ENCODE data around the gene DPH7. TPM values are rescaled to one million over a fixed set of nuclear protein-coding genes. Genes with fewer than 3 reads are reported as not detected.

DPH7 gene
- total RNA-seq, 4 donors from 2014 or later = 40.8 to 61.5 (median 42.4) TPM

GRCh38 chr9:137524981-137525317, 53.8 kb downstream of the DPH7 start:
- Histone ChIP-seq H3K27ac (no peak overlapping the region), H3K4me1 (peaks cover 0 to 3% (median 0%) of the 10 kb centered on the region in 4 donors), H3K9me3 (no peaks in the 10 kb centered on the region), H3K36me3 (peaks cover 0 to 20% (median 3%) of the 10 kb centered on the region in 3 donors), H3K27me3 (no peaks in the 10 kb centered on the region), H3K4me3 (no peak overlapping the region)
- TF ChIP-seq POLR2A (IDR thresholded peaks at IDR 0.05) = no peak
- DNase-seq (ENCODE audit: low spot score in 2 of 2) = no peak
- 91 to 93% methylated on average over 4 to 5 of the region's 5 CpGs for WGBS, 2 donors

DNA sequence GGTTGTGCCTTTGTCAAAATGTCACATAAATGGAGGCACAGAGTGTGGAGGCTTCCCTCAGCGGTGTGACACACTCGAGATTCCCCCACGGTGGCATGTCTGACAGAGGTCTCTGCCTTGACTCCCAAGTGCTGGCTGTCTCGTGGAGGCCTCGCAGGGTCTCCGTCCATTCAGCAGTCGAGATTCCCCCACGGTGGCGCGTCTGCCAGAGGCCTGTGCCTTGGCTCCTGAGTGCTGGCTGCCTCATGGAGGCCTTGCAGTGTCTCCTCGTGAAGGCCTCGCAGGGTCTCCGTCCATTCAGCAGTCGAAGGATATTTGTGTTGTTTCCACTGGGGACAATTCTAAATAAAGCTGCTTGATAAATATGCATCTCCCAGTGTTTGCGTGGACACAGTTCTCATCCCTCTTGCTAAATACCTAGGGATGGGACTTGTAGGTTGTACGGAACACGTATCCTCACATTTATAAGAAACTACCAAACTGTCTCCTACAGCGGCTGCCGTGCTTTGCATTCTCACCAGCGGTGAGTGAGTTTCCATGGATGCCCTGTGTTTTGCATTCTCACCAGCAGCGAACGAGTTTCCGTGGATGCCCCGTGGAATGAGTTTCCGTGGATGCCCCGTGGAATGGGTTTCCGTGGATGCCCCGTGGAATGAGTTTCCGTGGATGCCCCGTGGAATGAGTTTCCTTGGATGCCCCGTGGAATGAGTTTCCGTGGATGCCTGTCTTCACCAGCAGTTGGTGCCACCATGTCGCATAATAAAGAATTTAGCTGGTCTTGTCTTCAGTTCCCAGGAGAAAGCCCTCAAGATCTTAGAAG, 54.4 kb downstream of the DPH7 start:
- H3K27me3 ChIP-seq = no peaks in the 10 kb centered on the region
- H3K4me1 ChIP-seq = peaks cover 0 to 3% (median 0%) of the 10 kb centered on the region in 4 donors
- H3K9me3 ChIP-seq = no peaks in the 10 kb centered on the region
- 97 to 98% methylated on average over 32 to 33 of the region's 33 CpGs for WGBS, 2 donors
- TF ChIP-seq CTCF (IDR thresholded peaks at IDR 0.05) (no peak), POLR2A (IDR thresholded peaks at IDR 0.05) (no peak), EP300 (IDR thresholded peaks at IDR 0.05) (no peak)
- no peak overlapping the region for H3K4me3 ChIP-seq
- peaks cover 0 to 25% (median 3%) of the 10 kb centered on the region in 3 donors for H3K36me3 ChIP-seq
- DNase-seq (ENCODE audit: low spot score in 2 of 2) = no peak
- no peak overlapping the region for H3K27ac ChIP-seq

DNA sequence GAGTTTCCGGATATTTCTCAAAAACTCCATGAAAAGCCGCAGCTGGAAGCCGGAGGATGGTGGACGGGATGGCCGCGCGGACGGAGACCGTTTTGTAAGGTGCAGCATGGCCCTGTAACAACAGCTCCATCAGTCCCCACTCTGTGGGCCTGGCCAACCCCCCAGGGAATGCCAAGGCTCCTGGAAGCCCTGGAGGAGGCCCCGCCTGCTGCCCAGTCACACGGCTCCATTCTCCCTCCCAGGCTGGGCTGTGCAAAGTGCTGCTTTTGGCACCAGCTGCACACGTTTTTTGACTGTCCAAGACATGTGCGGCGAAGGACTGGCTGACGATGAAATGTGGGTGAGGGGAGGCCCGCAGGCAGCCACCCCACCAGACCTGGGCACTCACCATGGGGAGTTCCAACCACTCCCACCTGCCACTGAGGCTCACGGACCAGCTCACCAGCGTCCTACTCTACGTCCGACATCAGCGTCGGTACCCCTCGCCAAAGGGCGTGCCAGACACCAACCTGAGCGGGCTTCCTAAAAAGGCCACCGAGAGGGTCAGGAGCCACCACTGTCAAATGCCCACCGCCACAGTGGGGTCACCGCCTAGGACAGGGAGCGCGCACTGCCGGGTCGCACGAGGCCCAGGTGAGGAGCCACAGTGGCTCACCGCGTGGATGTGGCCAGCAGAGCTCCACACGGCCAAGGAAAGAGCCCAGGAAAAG, 55.8 kb downstream of the DPH7 start:
- TF ChIP-seq POLR2A (IDR thresholded peaks at IDR 0.05) (no peak), CTCF (IDR thresholded peaks at IDR 0.05) (no peak), EP300 (IDR thresholded peaks at IDR 0.05) (no peak)
- no peak for DNase-seq (ENCODE audit: low spot score in 2 of 2)
- peaks cover 0 to 29% (median 3%) of the 10 kb centered on the region in 3 donors for H3K36me3 ChIP-seq
- WGBS, 2 donors = 91 to 92% methylated on average over 30 to 35 of the region's 36 CpGs
- no peaks in the 10 kb centered on the region for H3K9me3 ChIP-seq
- no peaks in the 10 kb centered on the region for H3K27me3 ChIP-seq
- peaks cover 0 to 3% (median 0%) of the 10 kb centered on the region in 4 donors for H3K4me1 ChIP-seq
- no peak overlapping the region for H3K27ac ChIP-seq
- H3K4me3 ChIP-seq = no peak overlapping the region

- Histone ChIP-seq H3K36me3 (peaks cover 0 to 29% (median 3%) of the 10 kb centered on the region in 3 donors), H3K4me1 (peaks cover 0 to 3% (median 0%) of the 10 kb centered on the region in 4 donors), H3K4me3 (no peak overlapping the region), H3K27me3 (no peaks in the 10 kb centered on the region), H3K9me3 (no peaks in the 10 kb centered on the region), H3K27ac (no peak overlapping the region)
- DNase-seq (ENCODE audit: low spot score in 2 of 2) = no peak
- 93 to 94% methylated on average over 15 to 18 of the region's 18 CpGs for WGBS, 2 donors
- TF ChIP-seq CTCF (IDR thresholded peaks at IDR 0.05) (no peak), EP300 (IDR thresholded peaks at IDR 0.05) (no peak), POLR2A (IDR thresholded peaks at IDR 0.05) (no peak)
Measured at GRCh38 chr9:137521405-137521985, 57.2 kb downstream of the DPH7 start.

DNA sequence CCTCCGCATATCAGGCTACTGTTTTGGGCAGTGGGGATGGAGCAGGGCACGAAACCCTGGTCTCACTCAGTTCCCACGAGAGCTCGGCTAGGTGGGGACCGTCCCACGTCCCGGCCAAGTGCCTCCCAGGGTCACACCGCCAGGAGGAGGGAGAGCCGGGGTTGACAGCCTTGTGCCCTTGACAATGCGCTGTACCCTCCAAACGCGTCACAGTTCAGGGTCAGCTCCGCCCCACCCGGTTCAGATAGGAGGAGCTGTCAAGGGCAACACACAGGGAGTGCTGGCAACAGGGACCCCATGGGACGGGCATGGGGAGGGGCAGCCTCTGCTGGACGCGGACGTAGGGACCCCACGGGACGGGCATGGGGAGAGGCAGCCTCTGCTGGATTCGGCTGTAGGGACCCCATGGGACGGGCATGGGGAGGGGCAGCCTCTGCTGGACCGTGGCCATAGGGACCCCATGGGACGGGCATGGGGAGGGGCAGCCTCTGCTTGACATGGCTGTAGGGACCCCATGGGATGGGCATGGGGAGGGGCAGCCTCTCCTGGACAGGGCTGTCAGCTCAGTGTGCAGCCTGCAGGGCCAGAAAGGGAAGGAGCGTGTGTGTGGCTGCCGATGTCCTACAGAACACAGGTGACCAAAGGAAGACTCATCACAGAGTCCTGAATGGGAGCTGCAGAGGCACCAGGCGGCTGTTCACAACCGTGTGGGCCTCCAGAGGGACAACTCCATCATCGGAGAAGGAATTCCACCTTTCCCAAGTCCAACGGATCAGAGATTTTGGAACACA, 57.9 kb downstream of the DPH7 start:
- H3K36me3 ChIP-seq = peaks cover 0 to 29% (median 3%) of the 10 kb centered on the region in 3 donors
- DNase-seq (ENCODE audit: low spot score in 2 of 2) = no peak
- peaks cover 0 to 3% (median 0%) of the 10 kb centered on the region in 4 donors for H3K4me1 ChIP-seq
- H3K4me3 ChIP-seq = no peak overlapping the region
- H3K27me3 ChIP-seq = no peaks in the 10 kb centered on the region
- no peaks in the 10 kb centered on the region for H3K9me3 ChIP-seq
- WGBS, 2 donors = 80 to 81% methylated on average over 26 to 29 of the region's 30 CpGs
- H3K27ac ChIP-seq = no peak overlapping the region
- TF ChIP-seq EP300 (IDR thresholded peaks at IDR 0.05) = no peak
- TF ChIP-seq POLR2A (IDR thresholded peaks at IDR 0.05) = no peak
- no peak for TF ChIP-seq CTCF (IDR thresholded peaks at IDR 0.05)

Measured in tibial nerve (tissue), 4 donors.